ENCODE measurements around the gene GPS1. TPM values are rescaled to one million over a fixed set of nuclear protein-coding genes. Genes with fewer than 3 reads are reported as not detected.

Gene GPS1
- total RNA-seq, 2 experiments from 2014 or later = 82.7 to 88.6 TPM

DNA sequence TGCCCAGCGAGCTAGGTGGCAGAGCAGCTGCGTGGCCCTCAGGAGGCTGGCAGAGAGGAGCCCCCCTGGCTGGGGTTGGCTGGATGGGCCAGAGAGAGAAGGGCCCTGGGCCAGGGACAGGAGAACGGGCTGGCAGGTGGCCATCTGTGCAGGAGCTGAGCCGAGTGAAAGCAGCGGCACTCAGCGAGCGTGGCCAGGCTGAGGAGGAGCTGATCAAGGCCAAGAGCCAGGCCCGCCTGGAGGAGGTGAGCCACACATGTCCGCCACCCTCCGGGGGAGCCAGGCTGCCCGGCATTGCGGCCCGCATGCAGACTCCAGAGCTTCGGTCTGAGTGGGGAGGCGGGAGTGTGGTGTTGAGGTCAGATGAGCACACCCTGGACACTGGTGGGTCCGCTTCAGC is 22.3 kb upstream of the GPS1 start:
- DNase-seq (no peak), ATAC-seq (no peak)
- ChIA-PET POLR2A (interaction anchor here (0.8 to 1.7 kb wide), 4 partner anchors 21 to 159 kb away, joined by 3 to 8 read pairs (median 4); partner anchors contain the start of gene ARHGDIA), CTCF (interaction anchor here (0.8 to 3.8 kb wide), 17 partner anchors 9 to 292 kb away, joined by 3 to 28 read pairs (median 7); partner anchors contain the start of genes ASPSCR1, DUS1L and FASN)
- H3K4me1 Mint-ChIP-seq (ENCODE audit: low read depth) = peaks cover 7% of the 10 kb centered on the region
- no peak overlapping the region for H3K4me3 Mint-ChIP-seq
- TF ChIP-seq, protein P1, sequence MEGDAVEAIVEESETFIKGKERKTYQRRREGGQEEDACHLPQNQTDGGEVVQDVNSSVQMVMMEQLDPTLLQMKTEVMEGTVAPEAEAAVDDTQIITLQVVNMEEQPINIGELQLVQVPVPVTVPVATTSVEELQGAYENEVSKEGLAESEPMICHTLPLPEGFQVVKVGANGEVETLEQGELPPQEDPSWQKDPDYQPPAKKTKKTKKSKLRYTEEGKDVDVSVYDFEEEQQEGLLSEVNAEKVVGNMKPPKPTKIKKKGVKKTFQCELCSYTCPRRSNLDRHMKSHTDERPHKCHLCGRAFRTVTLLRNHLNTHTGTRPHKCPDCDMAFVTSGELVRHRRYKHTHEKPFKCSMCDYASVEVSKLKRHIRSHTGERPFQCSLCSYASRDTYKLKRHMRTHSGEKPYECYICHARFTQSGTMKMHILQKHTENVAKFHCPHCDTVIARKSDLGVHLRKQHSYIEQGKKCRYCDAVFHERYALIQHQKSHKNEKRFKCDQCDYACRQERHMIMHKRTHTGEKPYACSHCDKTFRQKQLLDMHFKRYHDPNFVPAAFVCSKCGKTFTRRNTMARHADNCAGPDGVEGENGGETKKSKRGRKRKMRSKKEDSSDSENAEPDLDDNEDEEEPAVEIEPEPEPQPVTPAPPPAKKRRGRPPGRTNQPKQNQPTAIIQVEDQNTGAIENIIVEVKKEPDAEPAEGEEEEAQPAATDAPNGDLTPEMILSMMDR (IDR thresholded peaks at IDR 0.05) = no peak
- no peaks in the 10 kb centered on the region for H3K9me3 Mint-ChIP-seq
- H3K27me3 Mint-ChIP-seq = no peaks in the 10 kb centered on the region
- intact Hi-C loops (cut with micrococcal nuclease) = loop anchor here (10.0 kb wide), 1 partner anchor 125 kb away; no protein-coding TSS in a partner anchor
- no peaks in the 10 kb centered on the region for H3K36me3 Mint-ChIP-seq (ENCODE audit: low read depth)
- H3K27ac Mint-ChIP-seq = no peak overlapping the region

DNA sequence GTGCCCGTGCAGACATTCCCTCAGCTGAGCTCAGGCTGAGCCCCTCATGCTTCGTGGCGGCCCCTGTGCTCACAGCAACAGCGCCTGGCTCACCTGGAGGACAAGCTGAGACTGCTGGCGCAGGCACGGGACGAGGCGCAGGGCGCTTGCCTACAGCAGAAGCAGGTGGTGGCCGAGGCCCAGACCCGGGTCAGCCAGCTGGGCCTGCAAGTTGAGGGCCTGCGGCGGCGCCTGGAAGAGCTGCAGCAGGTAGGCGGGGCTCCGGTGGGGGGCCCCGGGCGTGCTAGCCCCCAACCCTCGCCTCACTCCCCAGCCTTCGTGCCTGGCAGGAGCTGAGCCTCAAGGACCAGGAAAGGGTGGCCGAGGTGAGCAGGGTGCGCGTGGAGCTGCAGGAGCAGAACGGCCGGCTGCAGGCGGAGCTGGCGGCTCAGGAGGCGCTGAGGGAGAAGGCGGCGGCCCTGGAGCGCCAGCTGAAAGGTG is 21.7 kb upstream of the GPS1 start:
- ChIA-PET CTCF (interaction anchor here (0.7 to 3.8 kb wide), 39 partner anchors 10 to 463 kb away, joined by 3 to 28 read pairs (median 4); partner anchors contain the start of genes ASPSCR1, CD7, DUS1L and FASN), POLR2A (interaction anchor here (0.8 to 1.7 kb wide), 9 partner anchors 8 to 160 kb away, joined by 3 to 8 read pairs (median 4); partner anchors contain the start of genes ARHGDIA, CENPX and DUS1L)
- peaks cover 7% of the 10 kb centered on the region for H3K4me1 Mint-ChIP-seq (ENCODE audit: low read depth)
- ATAC-seq (no peak), DNase-seq (no peak)
- intact Hi-C loops (cut with micrococcal nuclease) = loop anchor here (10.0 kb wide), 1 partner anchor 125 kb away; no protein-coding TSS in a partner anchor
- H3K27ac Mint-ChIP-seq = no peak overlapping the region
- TF ChIP-seq, protein P1 (IDR thresholded peaks at IDR 0.05) = no peak
- H3K27me3 Mint-ChIP-seq = no peaks in the 10 kb centered on the region
- no peaks in the 10 kb centered on the region for H3K36me3 Mint-ChIP-seq (ENCODE audit: low read depth)
- H3K9me3 Mint-ChIP-seq = no peaks in the 10 kb centered on the region
- H3K4me3 Mint-ChIP-seq = no peak overlapping the region

DNA sequence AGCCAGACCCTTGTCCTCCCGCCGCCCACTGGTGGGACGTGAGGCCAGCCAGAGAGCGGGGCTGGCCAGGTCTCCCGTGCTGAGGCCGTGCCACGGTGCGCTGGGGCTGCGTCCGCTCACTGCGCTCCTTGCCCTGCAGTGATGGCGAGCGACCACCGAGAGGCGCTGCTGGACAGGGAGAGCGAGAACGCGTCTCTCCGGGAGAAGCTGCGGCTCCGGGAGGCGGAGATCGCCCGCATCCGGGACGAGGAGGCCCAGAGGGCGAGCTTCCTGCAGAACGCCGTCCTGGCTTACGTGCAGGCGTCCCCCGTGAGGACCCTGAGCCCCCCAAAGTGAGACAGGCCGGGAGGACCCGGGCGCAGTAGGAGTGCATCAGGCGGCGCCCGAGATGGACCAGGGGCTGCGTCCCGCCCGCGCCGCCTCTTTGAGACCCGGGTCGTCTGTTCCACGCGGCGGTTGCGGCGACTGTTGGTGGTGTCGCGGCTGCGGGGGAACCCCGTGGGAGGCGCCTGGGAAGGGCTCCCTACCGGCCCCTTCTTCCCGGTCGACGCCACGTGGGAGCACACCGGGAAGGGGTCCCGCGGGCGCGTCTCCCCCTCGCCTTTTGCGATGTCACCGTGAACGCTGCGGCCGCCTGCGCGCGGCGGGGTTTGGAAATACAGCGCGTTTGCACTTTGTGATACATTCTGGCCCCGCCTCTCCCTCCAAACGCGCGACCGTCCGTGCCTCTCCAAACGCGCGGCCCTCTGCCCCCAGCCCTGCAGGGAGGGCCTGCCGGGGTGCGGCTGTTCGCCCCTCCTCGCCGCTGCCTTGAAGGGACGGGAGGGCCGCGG is 21.0 kb upstream of the GPS1 start:
- peak; percentile 85 for DNase-seq
- H3K27ac Mint-ChIP-seq = no peak overlapping the region
- no peaks in the 10 kb centered on the region for H3K9me3 Mint-ChIP-seq
- no peaks in the 10 kb centered on the region for H3K27me3 Mint-ChIP-seq
- POLR2A ChIA-PET = interaction anchor here (0.9 to 1.7 kb wide), 7 partner anchors 9 to 160 kb away, joined by 3 to 8 read pairs (median 5); partner anchors contain the start of genes ARHGDIA, CENPX and DUS1L
- ATAC-seq = peak; percentile 87
- peaks cover 7% of the 10 kb centered on the region for H3K4me1 Mint-ChIP-seq (ENCODE audit: low read depth)
- H3K4me3 Mint-ChIP-seq = peak overlapping the region; percentile 73
- TF ChIP-seq, protein P1 (IDR thresholded peaks at IDR 0.05) = peak; percentile 100
- intact Hi-C loops (cut with micrococcal nuclease) = no loop called here
- peaks cover 5% of the 10 kb centered on the region for H3K36me3 Mint-ChIP-seq (ENCODE audit: low read depth)
- CTCF ChIA-PET = interaction anchor here (0.6 to 3.8 kb wide), 39 partner anchors 8 to 462 kb away, joined by 3 to 28 read pairs (median 4); partner anchors contain the start of genes ASPSCR1, CD7, DUS1L and FASN

DNA sequence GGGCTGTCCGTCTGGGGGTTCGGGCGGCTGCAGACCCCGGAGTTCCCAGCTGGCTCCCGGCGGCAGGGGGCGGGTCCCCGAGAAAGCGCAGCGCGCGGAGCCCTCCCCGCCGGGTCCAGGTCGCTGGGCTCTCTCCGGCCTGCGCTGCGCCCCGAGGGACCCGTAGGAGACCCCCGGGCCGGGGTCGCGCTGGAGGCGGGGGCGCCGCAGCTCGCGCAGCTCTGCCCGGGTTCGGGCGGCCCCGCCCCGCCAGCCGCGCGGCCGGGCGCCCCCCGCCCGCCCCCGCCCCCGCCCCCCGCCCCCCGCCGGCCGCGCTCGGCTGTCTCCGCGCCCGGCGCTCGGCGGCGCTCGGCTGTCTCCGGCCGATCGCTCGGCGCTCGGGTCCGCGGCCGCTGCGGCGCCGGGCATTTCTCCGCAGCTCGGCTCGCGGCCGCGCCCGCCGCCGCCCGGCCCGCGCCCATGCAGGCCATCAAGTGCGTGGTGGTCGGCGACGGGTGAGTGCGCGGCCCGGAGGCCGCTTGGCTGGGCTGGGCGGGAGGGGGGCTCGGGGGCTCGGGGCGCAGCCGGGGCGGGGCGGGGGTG is 20.3 kb upstream of the GPS1 start, which contains the start of gene RAC3:
RAC3 (plus strand) TSS at position 376 of the 582 bp plus-strand sequence; CDS start at position 460, 84 bp downstream.
- intact Hi-C loops (cut with micrococcal nuclease) = no loop called here
- no peaks in the 10 kb centered on the region for H3K9me3 Mint-ChIP-seq
- TF ChIP-seq, protein P1 (IDR thresholded peaks at IDR 0.05) = no peak
- peaks cover 11% of the 10 kb centered on the region for H3K4me1 Mint-ChIP-seq (ENCODE audit: low read depth)
- H3K27me3 Mint-ChIP-seq = no peaks in the 10 kb centered on the region
- ATAC-seq = peak; percentile 49
- peak within 1 kb of the TSS; percentile 73 for H3K4me3 Mint-ChIP-seq
- CTCF ChIA-PET = interaction anchor here (1.3 to 3.8 kb wide), 7 partner anchors 11 to 123 kb away, joined by 4 to 28 read pairs (median 18); partner anchors contain the start of gene DUS1L
- POLR2A ChIA-PET = interaction anchor here (1.3 kb wide), 1 partner anchor 114 kb away, joined by 3 read pairs; no protein-coding TSS in a partner anchor
- DNase-seq = no peak
- no peak within 1 kb of the TSS for H3K27ac Mint-ChIP-seq
- peaks cover 6% of the 10 kb centered on the region for H3K36me3 Mint-ChIP-seq (ENCODE audit: low read depth)
